LNCAP (cell line): ENCODE results near the gene EIF2S1.
A peak's percentile ranks its signal among the peaks of the same experiment; 100 is the strongest.

ENCODE experiments used
- TF ChIP-seq, protein P1 (sequence below): fragments of 450-650 bp; IDR thresholded peaks from 2 replicates; pipeline ENCODE4 v1.5.1; 2017; ENCODE audit warnings: mild to moderate bottlenecking

EIF2S1 gene

GRCh38 chr14:67418401-67419191 is 58.5 kb downstream of the EIF2S1 start:
- TF ChIP-seq, protein P1, sequence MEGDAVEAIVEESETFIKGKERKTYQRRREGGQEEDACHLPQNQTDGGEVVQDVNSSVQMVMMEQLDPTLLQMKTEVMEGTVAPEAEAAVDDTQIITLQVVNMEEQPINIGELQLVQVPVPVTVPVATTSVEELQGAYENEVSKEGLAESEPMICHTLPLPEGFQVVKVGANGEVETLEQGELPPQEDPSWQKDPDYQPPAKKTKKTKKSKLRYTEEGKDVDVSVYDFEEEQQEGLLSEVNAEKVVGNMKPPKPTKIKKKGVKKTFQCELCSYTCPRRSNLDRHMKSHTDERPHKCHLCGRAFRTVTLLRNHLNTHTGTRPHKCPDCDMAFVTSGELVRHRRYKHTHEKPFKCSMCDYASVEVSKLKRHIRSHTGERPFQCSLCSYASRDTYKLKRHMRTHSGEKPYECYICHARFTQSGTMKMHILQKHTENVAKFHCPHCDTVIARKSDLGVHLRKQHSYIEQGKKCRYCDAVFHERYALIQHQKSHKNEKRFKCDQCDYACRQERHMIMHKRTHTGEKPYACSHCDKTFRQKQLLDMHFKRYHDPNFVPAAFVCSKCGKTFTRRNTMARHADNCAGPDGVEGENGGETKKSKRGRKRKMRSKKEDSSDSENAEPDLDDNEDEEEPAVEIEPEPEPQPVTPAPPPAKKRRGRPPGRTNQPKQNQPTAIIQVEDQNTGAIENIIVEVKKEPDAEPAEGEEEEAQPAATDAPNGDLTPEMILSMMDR: no peak

DNA sequence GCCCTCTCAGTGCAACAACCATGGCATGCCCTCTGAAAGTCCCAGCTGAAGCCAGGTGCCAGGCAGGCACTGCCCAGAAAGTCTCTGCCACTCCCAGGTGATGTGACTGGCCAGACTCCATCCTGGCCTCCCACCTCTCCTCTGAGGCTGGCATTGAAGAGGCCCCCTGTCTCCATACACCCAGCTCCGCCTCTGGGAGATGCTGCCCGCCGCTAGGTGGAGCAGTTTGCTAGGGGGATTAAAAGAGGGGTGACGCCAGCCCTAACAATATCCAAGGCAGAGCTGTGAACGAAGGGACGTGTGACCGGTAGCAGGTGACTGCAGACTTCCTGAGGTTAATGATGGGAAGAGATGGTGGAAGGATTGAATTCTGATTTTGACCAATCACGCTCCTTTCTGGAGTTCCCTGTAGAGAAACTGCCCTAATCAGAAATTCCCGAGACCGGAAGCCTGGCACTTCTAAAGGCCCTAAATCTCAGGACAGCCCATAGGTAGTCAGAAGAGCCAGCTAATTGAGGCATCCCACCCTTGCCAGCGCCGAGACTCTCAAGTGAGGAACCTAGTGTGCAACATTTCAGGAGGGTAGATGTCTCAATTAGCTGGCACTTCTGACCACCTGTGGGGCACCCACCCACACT is 60.1 kb downstream of the EIF2S1 start:
- TF ChIP-seq, protein P1: peak; percentile 63

DNA sequence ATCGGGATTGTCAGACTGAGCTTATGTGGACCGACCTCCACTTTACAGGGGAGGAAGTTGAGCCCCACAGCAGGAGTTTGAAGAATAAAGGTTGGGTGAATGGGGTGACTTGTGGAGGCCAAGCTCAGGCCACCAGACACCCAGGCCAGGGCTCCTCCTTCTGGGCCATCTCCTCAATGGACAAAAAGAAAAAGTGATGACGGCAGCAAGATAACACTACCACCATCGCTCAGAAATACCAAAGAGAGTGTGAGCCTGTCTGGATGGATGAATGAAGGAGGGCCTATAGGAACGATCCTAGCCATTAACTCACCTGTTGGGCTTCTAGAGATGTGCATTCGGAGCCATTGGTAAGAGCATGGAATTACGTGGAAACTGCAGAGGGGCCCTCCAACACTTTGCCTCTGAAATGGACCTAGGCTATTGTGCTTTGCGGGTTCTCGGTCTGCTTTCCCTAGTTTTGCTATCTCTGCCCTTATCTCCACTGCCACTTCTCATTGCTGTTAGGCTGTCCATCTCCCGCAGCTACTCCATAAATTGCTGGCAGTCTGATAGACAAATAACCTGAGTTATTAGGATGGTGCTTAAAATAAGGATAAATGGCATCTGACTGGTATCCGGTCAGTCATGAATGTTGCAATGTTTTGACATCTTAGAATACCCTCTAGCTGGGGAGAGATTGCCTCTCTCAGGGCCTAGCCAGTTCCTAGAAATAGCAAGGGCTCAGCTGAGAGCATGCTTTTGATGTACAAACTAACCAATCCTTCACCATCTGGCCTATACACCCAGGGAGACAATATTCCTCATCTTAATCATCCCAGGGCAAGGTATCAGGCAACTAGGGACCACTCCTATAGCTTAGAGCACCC is 61.5 kb downstream of the EIF2S1 start:
- TF ChIP-seq, protein P1: no peak

GRCh38 chr14:67423424-67423823 is 63.3 kb downstream of the EIF2S1 start:
- TF ChIP-seq, protein P1: no peak

DNA sequence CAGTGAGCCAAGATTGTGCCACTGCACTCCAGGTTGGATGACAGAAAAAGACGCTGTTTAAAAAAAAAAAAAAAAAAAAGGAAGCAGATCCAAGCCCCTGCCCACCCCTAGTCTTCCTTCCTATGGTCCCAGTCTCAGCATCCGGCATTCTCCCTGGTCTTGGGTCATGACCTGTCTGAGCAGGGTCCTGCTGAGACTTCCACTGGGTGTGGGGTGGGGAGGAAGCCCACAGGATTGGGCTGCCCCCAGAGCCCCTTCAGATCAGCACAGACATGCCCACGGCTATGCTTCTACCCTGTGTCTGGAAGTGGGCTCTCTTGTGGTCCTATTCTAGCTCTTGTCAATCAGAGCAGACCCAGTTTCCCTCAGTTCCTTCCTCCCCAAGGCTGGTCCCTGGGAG is 64.4 kb downstream of the EIF2S1 start:
- TF ChIP-seq, protein P1: no peak

DNA sequence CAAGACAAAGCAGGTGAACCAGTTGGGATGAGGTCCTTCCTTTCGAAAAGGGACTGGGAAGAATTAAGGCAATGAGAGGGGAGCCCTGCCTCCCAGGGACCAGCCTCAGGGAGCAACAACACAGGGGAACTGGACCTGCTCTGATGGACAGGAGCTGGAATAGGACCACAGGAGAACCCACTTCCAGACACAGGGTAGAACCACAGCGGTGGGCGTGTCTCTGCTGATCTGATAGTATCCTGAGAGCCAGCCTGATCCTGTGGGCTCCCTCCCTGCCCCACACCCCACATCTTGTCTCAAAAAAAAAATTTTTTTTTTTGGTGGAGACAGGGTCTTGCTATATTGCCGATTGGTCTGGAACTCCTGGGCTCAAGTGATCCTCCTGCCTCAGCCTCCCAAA is 65.5 kb downstream of the EIF2S1 start:
- TF ChIP-seq, protein P1: no peak

GRCh38 chr14:67426161-67426560 is 66.0 kb downstream of the EIF2S1 start:
- TF ChIP-seq, protein P1: no peak
